GM11168 (cell line): ENCODE results near the gene SPON1.
"Not testable (repeated sequence)": the region's sequence is repeated elsewhere in the genome, so short reads cannot be mapped to it uniquely, and the experiment has no call there.

ENCODE experiments used
- in situ Hi-C: fragments of 300-500 bp; cut with MboI; formaldehyde crosslinking; loops from one replicate; pipeline ENCODE4 v1.12.0; 2022; ENCODE audit warnings: low sequenced_read_pairs; ENCODE audit not compliant: unreplicated experiment

SPON1 gene

DNA sequence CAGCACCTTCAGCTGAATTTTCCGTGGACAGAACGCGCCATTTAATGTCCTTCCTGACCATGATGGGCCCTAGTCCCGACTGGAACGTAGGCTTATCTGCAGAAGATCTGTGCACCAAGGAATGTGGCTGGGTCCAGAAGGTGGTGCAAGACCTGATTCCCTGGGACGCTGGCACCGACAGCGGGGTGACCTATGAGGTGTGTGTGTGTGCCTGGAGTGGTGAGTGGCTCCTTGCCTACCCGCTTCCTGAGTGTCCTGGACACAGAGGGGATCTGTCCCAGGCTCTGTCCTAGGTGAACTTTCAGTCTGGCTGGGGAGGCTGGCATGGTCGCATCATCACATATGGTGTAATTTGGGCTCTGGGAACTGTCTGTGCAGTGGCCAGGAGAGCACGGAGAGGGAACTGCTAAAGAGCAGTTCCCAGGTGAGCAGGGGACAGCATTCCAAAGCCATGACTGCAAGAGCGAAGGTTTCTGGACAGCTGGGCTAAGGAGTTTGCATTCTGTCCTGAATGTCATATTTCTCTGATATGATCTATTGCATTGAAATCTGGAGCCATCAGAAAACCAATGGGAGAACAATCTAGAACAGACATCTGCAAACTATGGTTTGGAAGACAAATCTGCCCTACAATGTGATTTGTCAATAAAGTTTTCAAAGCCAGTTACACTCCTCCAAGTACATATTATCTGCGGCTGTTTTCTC, 292.2 kb downstream of the SPON1 start:
- in situ Hi-C loops, result no loop called here

DNA sequence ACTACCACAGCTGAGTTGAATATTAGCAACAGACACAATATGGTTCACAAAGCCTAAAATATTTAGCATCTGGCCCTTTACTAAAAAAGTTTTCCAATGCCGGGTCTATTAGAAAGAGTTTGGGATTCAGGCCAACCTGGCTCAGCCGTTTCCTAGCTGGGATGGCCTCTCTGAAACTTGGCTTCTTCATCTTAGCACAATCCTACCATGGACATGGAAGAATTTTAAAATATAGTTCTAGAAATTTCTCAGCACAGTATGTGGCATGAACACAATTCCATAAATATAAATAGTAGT, 292.7 kb downstream of the SPON1 start:
- in situ Hi-C loops, result no loop called here

DNA sequence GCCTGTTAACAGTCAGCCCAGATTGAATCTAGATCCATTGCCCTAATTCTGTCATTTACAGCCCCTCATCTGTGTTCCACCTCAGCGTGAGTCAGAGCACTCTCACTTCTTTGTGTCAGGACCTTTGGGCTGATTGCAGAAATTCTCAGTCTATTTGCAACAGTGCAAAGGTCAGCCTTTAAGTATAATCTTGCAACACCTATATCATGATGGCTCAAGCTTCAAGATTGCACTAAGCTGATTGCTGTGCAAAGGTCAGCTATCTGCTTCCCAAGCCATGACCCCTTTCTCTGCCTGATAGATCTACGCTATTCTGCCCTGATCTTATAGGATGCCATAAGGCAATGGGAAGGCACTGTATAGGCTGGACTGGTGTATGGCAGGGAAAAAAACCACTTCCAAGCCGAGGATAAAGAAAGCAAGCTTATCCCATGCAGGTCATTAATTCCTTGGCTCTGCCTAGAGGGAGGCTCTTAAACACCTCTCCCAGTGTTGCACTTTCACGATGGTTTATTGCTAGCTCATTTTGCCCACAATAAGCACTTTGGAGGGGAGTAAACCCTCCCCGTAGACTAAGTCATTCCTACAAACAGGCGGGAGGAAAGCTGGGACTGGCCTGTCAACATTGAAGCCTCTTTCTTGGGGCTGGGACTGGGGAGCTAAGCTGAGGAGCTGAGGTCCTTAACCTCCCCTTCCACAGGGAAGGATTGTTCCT, 295.9 kb downstream of the SPON1 start:
- in situ Hi-C loops, result no loop called here

DNA sequence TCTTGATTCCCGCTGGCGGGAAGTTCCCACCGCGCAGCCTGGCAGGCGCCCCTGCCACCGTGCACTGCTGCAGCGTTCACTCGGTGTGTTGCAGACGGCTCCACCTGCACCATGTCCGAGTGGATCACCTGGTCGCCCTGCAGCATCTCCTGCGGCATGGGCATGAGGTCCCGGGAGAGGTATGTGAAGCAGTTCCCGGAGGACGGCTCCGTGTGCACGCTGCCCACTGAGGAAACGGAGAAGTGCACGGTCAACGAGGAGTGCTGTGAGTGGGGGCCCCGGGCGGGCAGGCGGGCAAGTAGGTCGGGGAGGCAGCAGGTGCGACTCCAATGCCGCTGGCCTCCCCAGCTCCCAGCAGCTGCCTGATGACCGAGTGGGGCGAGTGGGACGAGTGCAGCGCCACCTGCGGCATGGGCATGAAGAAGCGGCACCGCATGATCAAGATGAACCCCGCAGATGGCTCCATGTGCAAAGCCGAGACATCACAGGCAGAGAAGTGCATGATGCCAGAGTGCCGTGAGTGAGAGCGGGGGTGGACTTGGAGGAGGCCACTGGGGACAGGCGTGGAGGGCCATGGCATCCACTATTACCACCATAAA, 296.8 kb downstream of the SPON1 start:
- in situ Hi-C loops, result no loop called here

DNA sequence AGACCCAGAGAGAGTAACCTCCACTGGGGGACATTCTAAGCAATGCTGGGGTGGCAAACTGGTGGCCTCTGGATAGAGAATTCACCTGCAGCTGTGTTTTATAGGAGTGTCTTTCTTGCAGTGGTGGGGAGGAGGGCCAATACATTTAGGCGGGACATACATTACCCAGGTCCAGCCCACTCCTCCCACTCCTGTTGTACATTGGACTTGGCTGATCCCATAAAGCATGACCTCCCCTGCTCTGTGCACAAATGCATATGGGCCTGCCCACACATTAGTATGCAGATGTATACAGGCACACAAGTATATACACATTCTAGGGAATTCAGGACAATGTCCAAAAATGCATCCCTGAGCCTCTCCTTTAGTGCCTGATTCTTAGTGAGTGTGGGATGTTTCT, 297.4 kb downstream of the SPON1 start:
- in situ Hi-C loops, result no loop called here

DNA sequence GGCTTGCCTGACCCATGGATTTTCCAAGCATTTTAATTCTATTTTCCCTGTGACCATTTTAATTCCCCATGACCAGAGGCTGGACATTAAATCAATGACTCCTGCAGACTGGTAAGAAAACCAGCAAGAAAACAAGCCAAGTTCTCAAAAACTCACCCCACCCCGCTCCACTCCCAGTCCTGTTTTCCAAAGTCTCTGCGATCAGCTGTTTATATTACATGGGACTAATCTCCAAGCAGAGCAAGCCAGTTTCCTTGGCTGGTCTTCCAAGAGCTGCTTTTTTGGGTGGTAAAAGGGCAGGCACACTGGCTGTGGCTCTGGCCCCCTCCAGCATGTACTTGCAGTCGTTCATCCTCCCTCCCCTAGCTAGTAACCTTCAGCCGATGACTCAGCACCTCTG, 298.5 kb downstream of the SPON1 start:
- in situ Hi-C loops, result no loop called here

DNA sequence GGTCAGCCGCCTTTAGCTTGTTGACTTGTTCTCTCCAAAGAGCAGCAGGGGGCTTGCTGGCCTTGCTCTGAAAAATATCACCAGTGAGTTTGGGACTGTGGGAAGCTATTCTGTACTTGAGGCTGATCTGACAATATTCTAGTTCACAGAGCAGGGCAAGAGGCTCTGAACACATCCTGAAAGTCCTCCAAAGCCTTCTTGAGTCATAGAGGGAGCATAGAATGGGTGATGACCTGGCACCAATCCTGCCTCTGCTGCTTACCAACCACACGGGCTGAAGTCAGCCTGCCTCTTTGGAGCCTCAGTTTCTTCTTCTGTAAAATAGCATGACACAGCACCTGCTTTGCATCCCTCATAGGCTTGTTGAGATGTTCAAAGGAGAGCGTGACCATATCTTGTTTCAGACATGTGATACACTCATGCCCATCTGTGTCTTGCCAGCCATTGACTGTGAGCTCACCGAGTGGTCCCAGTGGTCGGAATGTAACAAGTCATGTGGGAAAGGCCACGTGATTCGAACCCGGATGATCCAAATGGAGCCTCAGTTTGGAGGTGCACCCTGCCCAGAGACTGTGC, 299.8 kb downstream of the SPON1 start:
- in situ Hi-C loops, result no loop called here

DNA sequence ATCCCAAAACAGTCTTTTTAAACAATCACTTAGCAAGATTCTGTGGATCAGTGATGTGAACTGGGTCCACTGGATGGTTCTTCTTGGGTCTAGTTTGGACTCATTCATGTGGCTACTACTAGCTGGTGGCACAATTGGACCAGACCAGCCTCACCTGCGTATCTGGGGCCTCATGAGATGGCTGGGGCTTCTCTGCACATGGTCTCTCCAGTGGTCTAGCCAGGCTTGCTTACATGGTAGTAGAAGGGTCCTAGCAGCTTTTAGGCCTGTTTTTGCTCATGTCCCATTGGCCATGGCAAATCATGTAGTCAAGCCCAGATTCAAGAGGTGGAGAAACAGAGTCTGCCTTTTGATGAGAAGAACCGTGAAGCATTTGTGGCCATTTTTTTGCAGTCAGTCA, 302.4 kb downstream of the SPON1 start:
- in situ Hi-C loops, result no loop called here

DNA sequence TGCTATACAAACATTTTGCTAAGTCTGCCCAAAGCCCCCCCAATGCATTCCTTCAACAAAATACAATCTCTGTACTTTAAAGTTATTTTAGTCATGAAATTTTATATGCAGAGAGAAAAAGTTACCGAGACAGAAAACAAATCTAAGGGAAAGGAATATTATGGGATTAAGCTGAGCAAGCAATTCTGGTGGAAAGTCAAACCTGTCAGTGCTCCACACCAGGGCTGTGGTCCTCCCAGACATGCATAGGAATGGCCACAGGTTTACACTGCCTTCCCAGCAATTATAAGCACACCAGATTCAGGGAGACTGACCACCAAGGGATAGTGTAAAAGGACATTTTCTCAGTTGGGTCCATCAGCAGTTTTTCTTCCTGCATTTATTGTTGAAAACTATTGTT, 304.1 kb downstream of the SPON1 start:
- in situ Hi-C loops, result no loop called here

DNA sequence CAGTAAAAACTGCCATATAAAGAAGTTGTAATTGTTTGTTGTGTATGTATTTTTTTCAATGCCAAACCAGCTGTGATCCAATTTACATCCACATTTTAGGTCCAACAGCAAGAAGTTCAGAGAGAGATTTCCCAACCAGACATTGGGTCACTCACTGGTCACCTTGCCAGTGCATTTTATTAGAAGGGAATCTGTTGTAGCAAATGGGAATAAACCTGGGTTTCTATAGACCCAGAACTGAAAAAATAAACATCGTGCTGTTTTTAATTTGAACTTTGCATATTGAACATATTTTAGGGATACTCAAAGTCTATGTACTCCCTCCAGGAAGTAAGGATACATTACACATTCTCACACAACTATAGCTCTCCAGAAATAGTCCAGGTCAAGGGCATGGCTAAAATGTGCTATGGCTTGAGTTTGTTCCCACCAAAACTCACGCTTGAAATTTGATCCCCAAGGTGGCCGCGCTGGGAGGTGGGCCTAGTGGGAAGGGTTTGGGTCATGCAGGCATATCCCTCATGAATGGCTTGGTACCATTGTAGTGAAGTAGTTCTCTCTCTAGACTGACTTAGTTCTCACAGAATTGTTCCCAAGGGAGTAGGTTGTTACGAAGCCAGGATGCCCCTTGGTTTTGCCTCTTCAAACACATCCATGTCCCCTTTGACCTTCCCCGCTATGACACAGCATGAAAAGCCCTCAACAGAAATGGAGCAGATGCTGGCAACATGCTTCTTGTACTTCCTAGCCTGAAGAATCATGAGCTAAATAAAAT, 305.5 kb downstream of the SPON1 start:
- in situ Hi-C loops, result no loop called here

DNA sequence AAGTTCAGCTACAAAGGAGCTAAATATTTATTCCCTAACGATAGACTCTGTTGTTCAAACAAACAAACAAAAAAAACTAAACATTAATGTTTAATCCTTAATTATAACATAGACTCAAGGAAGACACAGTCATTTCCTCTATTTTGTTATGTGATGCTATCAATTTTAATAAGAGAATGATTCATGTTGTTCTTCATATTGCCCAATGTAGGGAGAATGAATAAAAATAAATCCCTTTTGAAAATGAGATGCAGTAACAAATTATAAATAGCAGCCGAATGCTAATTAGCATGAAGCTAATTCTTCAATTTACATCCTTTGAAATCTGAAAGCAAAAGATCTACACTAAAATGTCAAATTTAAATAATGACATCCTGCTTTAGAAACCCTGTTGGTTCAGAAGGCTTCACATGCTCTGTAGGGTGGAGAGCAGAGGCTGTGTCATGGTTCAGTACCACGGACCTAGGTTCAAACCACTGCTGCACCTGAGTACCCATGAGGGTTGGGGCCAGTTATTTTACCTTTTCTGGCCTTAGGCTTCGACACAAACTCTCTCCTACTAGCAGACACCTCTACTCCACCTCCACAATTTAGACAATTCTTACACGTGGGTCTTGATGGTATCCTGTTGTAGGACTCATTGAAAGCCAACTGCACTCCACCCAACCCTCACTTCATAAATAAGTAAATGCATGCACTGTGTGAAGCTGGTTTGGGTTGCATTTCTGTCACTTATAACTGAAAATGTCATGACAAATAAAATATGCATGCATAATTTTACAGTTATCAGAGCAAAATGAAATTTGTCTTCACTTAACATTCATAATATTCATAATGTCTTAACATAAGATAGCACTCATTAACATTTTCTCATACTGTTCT, 307.4 kb downstream of the SPON1 start:
- in situ Hi-C loops, result no loop called here

DNA sequence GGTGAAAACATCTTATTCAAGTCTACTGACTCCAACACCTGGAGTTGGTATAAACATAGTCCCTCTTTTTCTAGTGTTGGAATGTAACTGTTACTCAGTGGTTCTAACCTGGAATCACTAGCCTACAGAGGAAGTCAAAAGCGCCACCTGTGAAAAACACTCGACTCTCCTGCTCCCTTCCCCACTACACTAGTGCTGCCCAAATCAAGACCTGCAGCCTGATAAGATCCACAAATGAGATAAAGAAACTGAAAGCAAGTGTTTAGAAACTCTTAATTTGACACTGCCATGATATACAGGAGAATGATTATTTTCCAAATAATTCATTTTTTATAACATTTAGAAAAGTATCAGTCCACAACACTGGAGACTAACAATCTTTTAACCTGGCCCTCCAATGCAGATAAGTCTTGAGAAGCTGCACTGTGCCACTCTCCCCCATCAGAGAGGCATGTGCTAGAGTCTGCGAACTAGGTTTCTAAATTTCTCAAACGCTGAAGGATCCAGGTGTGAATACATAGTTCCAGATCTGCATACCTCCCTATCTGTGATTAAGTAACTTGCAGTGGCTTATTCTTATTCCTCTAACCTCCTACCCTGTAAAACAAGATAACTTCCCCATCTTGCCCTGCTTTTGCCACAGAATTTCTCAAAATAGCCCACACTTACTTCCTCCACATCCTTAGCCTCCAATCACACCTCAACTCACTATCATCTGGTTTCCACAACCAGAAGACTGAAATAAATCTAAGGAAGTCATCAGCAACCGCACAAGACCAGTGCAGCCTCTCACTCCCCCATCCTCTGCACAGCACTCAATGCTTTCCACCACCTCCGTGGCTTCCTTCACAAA, 308.4 kb downstream of the SPON1 start:
- in situ Hi-C loops, result no loop called here

DNA sequence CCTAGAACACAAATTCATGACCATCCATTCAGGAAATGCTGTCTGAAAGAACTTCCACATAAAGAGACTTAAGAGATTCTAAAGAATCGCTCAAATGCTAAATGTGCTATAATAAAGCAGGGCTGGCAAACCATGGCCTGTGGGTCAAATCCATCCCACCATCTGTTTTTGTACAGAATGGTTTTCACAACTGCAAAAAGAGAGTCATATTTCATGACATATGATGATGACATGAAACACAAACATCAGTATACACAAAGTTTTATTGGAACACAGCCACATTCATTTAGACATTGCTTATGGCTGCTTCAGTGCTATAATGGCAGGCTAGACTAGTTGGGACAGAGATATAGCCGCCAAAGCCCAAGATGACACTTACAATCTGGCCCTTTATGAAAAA, 311.4 kb downstream of the SPON1 start:
- in situ Hi-C loops, result no loop called here

DNA sequence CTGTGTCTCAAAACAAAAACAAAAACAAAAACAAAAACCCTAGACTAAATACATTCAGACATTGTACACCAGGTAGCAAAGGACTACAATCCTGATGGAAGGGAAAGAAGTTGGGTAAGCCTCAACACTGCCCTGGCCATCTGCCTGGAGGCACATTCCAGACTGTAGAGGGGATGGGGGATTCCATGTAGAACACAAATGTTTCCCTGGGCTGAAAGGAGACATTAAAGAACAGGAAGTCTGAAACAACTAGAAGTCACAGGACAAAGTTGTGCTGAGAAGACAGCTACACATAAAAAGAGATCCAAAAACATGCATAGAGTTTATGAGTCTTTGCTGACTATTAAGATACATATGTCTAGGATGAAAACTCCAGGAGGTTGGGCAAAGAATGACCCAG, 312.6 kb downstream of the SPON1 start:
- in situ Hi-C loops, result no loop called here

DNA sequence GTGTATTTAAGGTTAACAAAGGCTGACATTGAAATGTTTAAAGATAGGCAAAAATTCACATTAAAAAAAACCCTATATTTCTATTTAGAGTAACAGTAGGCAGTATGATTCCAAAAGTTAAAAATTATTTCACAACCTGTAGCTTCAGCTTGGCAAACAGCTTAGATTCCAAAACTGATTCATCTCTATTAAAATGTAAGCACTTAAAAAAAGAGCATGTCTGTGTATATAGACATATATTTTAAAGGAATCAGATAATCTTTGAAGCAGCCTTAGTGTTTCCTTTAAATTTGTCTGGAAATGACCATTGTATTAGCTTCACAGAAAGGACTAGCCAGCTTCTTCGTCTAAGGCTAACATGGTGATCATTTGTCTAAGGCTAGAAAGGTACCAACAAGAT, 316.3 kb downstream of the SPON1 start:
- in situ Hi-C loops, result not testable (repeated sequence)

DNA sequence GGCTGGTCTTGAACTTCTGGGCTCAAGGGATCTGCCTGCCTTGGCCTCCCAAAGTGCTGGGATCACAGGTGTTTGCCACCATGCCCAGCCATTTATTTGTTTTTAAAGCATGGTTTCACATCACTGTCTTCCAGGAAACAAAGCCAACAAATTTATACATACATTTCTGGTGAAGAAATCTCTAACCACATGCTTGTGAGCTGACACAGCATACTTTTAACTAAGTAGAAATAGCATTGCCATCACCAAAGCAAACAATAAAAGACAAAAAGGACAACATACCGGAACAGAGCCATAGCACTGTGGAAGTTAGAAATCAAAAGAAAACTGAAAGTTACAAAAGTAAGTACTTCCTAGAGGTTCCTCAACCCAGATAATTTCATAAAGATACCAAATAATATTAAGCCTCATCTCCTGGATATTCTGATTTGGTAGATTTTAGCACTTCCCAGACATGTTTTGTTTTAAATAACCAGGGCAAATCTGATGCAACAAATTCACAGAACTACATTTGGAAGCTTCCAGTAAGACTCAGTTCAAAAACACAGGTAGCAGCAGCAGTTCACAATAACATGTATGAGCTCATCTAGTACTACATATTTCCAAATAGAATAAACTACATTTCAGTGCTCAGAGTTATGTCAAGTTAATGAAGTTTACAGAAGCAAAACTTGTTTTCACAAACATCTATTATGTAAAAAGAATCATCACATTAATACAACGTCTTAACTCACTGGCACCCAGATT, 325.8 kb downstream of the SPON1 start:
- in situ Hi-C loops, result no loop called here

DNA sequence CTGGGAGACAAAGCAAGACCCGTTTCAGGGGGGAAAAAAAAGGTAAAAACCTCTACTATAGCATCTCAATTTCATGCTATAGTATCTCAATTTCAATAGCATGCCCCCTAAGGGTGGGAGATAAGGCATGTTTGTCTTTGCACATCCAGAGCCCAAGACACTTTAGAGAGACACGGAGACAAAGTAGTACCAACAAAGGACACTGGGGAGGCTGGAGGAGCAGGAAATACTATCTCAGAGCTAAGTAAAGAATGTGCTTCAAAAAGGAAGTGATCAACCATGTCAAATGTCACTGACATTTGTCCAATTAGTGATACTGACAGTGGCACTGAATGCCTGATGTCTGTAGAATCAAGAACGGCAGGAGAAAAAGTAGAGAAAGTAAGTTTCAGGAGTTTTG, 327.9 kb downstream of the SPON1 start:
- in situ Hi-C loops, result loop anchor here (10.0 kb wide), 1 partner anchor 154 kb away; no protein-coding TSS in a partner anchor

DNA sequence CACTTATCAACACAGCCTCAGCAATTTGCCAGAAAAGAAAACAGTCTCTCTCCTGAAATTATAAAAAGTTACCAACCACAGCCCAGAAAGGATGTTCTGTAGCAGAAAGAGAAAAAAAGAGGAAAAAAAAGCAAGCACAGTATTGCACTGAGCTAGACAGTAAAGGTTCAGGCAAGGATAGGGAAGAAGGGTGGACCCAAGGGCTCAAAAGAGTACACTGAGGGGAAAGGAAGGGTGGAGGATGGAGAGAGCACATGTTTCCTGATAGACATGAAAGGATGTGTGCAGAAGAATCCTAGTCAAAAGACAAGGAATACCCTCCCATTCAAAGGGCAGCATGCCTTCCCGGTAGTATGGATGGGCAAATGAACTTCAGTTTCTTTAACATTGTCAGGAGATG, 337.4 kb downstream of the SPON1 start:
- in situ Hi-C loops, result loop anchor here (10.0 kb wide), 1 partner anchor 145 kb away; no protein-coding TSS in a partner anchor
